GM18517 (cell line): Measurements from ENCODE around the gene RAC2.

Source experiments
- ATAC-seq: cut with Tn5 transposase; IDR thresholded peaks from one replicate; pipeline ENCODE4 v1.9.1; 2021; ENCODE audit warnings: mild to moderate bottlenecking, moderate library complexity; ENCODE audit not compliant: unreplicated experiment

RAC2 gene

DNA sequence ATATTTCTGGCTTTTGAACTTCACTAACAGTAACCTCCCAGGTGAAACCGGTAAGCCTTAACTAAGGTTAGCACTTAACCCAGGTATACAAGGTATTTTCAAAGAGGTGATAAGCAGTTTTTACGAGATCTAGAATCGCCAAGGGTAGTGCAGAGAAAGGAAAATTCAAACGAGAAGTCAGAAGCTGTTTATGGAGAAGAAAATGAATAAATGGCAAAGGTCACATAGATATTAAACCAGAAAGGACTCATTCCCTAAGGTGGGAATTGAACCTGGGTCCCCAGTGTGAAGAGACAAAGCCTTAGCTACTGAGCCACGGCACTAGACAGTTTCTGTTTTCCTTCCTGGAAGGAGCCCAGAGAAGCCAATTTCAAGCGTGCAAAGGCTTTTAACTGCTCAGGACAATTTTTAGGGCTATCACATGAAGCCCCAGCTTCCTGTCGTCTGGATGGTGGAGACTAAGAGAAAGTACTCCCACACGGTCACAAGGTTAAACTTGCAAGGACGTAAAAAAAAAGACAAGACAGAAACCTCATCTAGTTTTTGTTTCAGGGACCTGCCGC lies 50.4 kb downstream of the RAC2 start:
- no peak for ATAC-seq

- no peak for ATAC-seq
Measured at GRCh38 chr22:37192741-37193140, 51.3 kb downstream of the RAC2 start.

GRCh38 chr22:37192204-37192603 lies 51.9 kb downstream of the RAC2 start:
- no peak for ATAC-seq

GRCh38 chr22:37190262-37190780 lies 53.7 kb downstream of the RAC2 start:
- ATAC-seq = no peak

DNA sequence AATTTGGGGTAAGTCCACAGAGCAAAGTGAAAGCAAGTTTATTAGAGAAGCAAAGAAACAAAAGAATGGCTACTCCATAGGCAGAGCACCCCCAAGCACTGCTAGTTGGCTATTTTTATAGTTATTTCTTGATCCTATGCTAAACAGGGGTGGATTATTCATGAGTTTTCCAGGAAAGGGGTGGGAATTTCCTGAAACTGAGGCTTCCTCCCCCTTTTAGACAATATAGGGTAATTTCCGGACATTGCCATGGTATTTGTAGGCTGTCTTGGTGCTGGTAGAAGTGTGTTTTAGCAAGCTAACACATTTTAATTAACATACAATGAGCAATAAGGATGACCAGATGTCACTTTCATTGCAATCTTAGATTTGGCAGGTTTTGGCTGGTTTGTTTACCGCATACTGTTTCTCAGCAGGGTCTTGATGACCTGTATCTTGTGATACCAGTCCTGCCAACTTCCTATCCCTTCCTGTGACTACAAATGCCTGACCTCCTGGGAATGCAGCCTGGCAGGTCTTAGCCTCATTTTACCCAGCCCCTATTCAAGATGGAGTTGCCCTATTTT lies 55.1 kb downstream of the RAC2 start:
- no peak for ATAC-seq

- ATAC-seq = no peak
Measured at GRCh38 chr22:37187891-37188761, 55.9 kb downstream of the RAC2 start, which contains the start of gene C1QTNF6. TSS of gene C1QTNF6 (minus strand) at chr22:37188247. CDS start at chr22:37188213, 34 bp downstream.

- no peak for ATAC-seq
Measured at GRCh38 chr22:37187552-37187890, 56.5 kb downstream of the RAC2 start.

DNA sequence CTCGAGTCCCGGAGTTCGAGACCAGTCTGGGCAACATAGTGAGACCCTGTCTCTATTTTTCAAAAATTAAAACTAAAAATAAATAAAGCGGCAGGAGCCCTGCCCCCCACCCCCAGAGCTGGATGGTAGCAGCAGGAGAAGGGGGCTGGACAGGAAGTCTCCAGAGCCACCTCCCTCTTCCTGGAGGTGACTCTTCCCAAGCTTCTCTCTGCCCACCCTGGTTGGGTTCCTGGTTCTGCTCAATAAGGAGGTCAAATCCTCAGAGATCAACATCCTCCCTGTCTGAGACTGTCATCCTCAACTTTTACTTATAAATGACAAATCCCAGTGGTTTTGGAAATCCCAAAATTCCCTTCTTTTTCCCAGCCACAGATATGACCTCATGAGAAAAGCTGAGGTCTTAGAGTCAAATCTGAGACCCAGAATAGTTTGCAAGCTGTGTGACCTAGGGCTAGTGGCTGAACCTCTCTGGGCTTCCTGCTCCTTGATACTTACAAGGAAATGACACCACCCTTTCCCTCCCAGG lies 57.0 kb downstream of the RAC2 start:
- no peak for ATAC-seq

DNA sequence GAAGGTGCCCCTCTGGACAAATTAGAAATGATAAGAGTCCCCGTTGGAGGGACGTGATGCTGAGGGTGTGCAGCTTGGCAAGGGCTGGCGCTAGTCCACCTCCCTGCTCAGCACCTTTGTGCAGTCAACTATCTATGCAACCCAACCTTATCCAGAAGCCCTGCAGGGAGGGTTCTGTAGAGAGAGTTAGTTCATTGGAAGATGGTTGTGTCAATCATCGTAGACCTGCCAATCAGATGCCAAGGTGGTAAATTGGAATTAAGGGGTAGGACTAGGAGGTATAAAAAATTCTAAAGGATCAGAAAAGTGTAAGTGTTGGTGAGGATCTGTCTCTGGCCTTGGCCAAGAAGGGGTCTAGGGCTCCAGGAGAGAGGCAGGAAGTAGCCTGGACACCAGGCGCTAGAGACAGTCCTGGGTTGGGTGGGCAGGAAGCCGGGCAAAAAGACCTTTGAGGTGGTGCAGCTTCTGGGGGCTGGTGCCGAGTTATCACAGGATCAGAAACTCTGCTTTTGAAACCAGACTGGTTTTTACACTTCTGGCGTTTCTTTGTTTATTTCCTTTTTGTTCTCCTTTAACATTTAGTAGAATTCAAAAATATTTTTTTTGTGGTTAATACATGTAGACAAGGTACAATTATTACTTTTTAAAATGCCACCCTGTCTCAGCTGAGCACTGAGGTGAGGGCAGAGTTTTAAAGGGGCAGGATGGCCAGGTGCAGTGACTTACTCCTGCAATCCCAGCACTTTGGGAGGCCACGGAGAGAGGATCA lies 57.7 kb downstream of the RAC2 start:
- no peak for ATAC-seq

- no peak for ATAC-seq
Measured at GRCh38 chr22:37185646-37186227, 58.3 kb downstream of the RAC2 start.

GRCh38 chr22:37184816-37185541 lies 59.1 kb downstream of the RAC2 start:
- ATAC-seq = no peak

DNA sequence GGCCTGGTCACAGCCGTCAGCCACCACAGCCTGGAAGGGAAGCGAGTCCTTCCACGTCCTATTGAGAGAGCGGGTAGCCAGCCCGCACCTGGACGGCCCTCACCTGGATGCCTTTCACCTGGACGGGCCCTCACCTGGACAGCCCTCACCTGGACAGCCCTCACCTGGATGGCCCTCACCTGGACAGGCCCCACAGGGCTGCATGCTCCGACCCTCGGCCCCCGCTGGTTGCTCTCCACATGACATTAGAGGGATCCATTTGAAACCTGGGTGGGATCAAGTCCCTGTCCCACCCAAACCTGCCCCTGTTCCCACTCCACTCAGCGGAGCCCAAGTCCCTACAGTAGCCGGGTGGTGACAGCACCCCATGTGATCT lies 59.7 kb downstream of the RAC2 start:
- ATAC-seq = no peak

DNA sequence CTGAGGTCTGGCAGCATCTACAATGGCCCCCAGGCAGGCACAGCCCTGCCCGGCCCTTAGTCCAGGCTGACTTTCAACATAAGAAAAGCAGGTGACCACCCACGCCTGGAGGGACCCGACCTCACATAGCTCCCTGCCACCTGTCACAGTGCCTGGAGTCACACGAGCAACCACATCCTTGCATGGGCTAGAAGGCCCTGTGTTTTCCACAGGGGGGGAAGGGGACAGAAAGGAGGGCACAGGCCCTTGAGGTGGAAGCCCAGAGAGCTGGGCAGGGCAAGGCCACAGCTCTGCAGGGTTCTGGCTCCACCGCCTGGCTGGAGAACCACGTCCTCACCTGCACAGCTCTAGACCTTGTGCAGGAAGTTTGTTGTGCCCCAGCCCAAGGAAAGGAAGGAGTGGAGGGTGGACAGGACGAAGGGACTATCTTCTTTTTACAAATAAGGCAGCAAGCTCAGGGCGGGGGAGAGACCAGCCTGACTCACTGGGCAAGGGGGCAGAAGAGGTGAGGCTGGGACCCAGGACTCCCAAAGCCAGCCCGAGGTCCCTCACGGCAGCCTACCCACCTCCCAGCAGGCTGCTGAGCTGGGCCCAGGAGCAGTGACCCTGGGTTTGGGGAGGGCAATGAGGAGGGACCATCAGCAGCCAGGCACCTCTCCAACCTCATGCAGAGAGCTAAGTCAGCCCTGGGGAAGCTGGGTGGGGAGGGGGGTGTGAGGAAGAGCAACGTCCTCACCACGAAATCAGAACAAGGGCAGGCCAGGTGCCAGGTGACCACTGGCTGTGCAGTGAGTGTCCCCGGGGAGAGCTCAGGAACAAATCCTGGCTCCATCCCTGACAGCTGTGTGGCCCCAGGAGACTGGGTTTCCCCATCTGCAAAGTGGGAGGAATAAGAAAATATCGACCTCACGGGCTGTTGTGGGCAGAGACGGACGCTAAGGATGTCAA lies 60.4 kb downstream of the RAC2 start:
- no peak for ATAC-seq

DNA sequence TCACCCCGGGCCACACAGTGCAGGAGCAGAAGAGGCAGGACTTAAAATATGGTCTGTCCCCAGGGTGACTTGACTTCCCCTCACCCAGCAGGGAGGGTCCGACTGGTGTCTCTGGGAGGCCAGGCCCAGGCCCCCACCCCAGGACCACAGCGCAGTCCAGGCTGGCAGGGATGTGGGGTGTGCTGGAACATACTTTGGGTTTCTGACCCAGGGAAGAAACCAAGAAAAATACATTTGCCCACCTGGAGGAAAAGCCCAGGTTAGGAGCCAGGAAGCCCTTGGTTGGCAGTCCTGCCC lies 61.2 kb downstream of the RAC2 start:
- no peak for ATAC-seq

- ATAC-seq = no peak
Measured at GRCh38 chr22:37182101-37182948, 61.7 kb downstream of the RAC2 start.

GRCh38 chr22:37181681-37182080 lies 62.4 kb downstream of the RAC2 start:
- no peak for ATAC-seq

- ATAC-seq = no peak
Measured at GRCh38 chr22:37180531-37181231, 63.4 kb downstream of the RAC2 start.
